NCI-H510A treated with DMSO at 0.1 percent for 48 hours (cell line): ENCODE measurements around the gene ENTPD8.
A peak's percentile ranks its signal among the peaks of the same experiment; 100 is the strongest.
"Not testable (repeated sequence)": the region's sequence is repeated elsewhere in the genome, so short reads cannot be mapped to it uniquely, and the experiment has no call there.

Source experiments
- DNase-seq: peaks from one replicate; lab custom pipeline; 2025; lab: John Stamatoyannopoulos, UW

ENTPD8 gene

GRCh38 chr9:137476856-137477255, 35.7 kb upstream of the ENTPD8 start:
- no peak for DNase-seq

- no peak for DNase-seq
Measured at GRCh38 chr9:137475666-137476065, 34.5 kb upstream of the ENTPD8 start.

GRCh38 chr9:137474271-137474670, 33.1 kb upstream of the ENTPD8 start:
- DNase-seq = no peak

GRCh38 chr9:137470785-137471184, 29.6 kb upstream of the ENTPD8 start:
- no peak for DNase-seq

GRCh38 chr9:137467896-137468295, 26.7 kb upstream of the ENTPD8 start:
- no peak for DNase-seq

GRCh38 chr9:137467161-137467581, 26.0 kb upstream of the ENTPD8 start:
- no peak for DNase-seq

- not testable (repeated sequence) for DNase-seq
Measured at GRCh38 chr9:137466389-137467085, 25.4 kb upstream of the ENTPD8 start.

GRCh38 chr9:137465720-137466388, 24.7 kb upstream of the ENTPD8 start:
- no peak for DNase-seq

- DNase-seq = no peak
Measured at GRCh38 chr9:137465000-137465719, 24.0 kb upstream of the ENTPD8 start.

GRCh38 chr9:137464291-137464999, 23.3 kb upstream of the ENTPD8 start:
- DNase-seq = no peak

- DNase-seq = no peak
Measured at GRCh38 chr9:137463931-137464290, 22.8 kb upstream of the ENTPD8 start.

- DNase-seq = no peak
Measured at GRCh38 chr9:137462986-137463930, 22.1 kb upstream of the ENTPD8 start.

- DNase-seq = no peak
Measured at GRCh38 chr9:137462396-137462985, 21.3 kb upstream of the ENTPD8 start.

- DNase-seq = no peak
Measured at GRCh38 chr9:137461663-137462395, 20.7 kb upstream of the ENTPD8 start.

- DNase-seq = no peak
Measured at GRCh38 chr9:137461316-137461662, 20.1 kb upstream of the ENTPD8 start.

- no peak for DNase-seq
Measured at GRCh38 chr9:137460363-137461315, 19.5 kb upstream of the ENTPD8 start.

- no peak for DNase-seq
Measured at GRCh38 chr9:137459601-137460362, 18.6 kb upstream of the ENTPD8 start.

- peak; percentile 86 for DNase-seq
Measured at GRCh38 chr9:137459152-137459600, 18.0 kb upstream of the ENTPD8 start, which contains the start of gene NSMF. NSMF (minus strand) TSS chr9:137459334; CDS start chr9:137459102, 232 bp downstream.
